ENCODE measurements around the gene PRIMA1. TPM values are rescaled to one million over a fixed set of nuclear protein-coding genes. Genes with fewer than 3 reads are reported as not detected.

Gene PRIMA1
- total and polyA plus RNA-seq, 9 of the 15 experiments (the other 6 are each of a cell fraction or from before 2014, with no cell fraction given), result not detected

DNA sequence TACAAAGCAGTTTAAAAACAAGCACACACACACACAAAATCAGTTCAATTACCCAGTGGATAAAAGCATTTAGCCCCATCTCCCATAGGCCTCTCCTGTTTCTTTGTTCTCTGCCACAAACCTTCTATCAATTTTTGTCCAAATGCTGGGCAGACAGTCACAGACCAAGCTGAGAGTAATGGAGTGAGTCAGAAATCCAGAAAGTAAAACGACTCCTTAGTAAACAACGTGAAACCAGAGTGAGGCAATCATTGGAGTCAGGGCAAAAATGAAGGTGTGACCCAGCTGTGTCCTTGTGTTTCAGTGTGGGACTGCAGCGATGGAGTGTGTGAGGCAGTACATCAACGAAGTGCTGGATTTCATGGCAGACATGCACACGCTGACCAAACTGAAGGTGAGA is 102.0 kb downstream of the PRIMA1 start:
- Histone ChIP-seq H4K20me1 (replicated peaks; ENCODE audit: control insufficient read depth, insufficient read depth, low read length) (no peaks in the 10 kb centered on the region), H3K36me3 (ENCODE audit: control insufficient read depth, insufficient read depth, low read length) (no peaks in the 10 kb centered on the region), H3K27me3 (ENCODE audit: control insufficient read depth in 2 of 2, insufficient read depth in 2 of 2, low read length in 2 of 2) (no peaks in the 10 kb centered on the region; a peak in 1 of 5 replicates), H3K9ac (ENCODE audit: insufficient read depth in 1 of 2, low read depth in 2 of 2, low read length in 2 of 2) (no peak overlapping the region), H3K9me3 (replicated peaks; ENCODE audit: control insufficient read depth, insufficient read depth, low read depth, low read length) (no peaks in the 10 kb centered on the region), H3K27ac (ENCODE audit: extremely low read depth, low read depth, low read length) (no peak overlapping the region), H3K4me2 (ENCODE audit: insufficient read depth, low read length) (no peak overlapping the region), H3K4me3 (no peak overlapping the region), H3K79me2 (ENCODE audit: control insufficient read depth, insufficient read depth, low read length) (no peaks in the 10 kb centered on the region), H3K9me1 (ENCODE audit: control insufficient read depth, insufficient read depth, low read length) (no peaks in the 10 kb centered on the region), H2AFZ (ENCODE audit: low read depth, low read length) (no peak overlapping the region), H3K4me1 (replicated peaks in 1 of 2; ENCODE audit: control insufficient read depth in 2 of 2, insufficient read depth in 2 of 2, low read length in 2 of 2) (no peaks in the 10 kb centered on the region)
- DNase-seq (ENCODE audit: extremely low read depth in 1 of 4, low spot score in 3 of 4) (no peak), ATAC-seq (no peak), FAIRE-seq (no peak)
- in situ Hi-C loops (cut with MboI) (no loop called here), intact Hi-C loops (cut with micrococcal nuclease) (no loop called here)
- BruUV-seq (replicated peaks), result no TSS peak
- CTCF ChIA-PET (ENCODE audit: low intra/inter-chr PET ratio), result no interaction called here
- POLR2A ChIA-PET, result no interaction called here
- 0% methylated on average over 5 of the region's 5 CpGs for WGBS (ENCODE audit: insufficient coverage, low coverage, missing lambda C conversion rate)
- TF ChIP-seq RHOXF2B (CRISPR knock-in tag; conservative IDR thresholded peaks at IDR 0.05), result no peak
- TF ChIP-seq RBM25 (IDR thresholded peaks at IDR 0.05; ENCODE audit: low read depth, low read length, severe bottlenecking), result no peak
- TF ChIP-seq, protein P1, sequence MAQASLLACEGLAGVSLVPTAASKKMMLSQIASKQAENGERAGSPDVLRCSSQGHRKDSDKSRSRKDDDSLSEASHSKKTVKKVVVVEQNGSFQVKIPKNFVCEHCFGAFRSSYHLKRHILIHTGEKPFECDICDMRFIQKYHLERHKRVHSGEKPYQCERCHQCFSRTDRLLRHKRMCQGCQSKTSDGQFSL (CRISPR knock-in tag; IDR thresholded peaks at IDR 0.05), result no peak
- TF ChIP-seq, protein P1 (tag; IDR thresholded peaks at IDR 0.05), result no peak
- TF ChIP-seq HDAC6 (IDR thresholded peaks at IDR 0.05; ENCODE audit: low read depth, low read length), result no peak
- TF ChIP-seq, protein P2, sequence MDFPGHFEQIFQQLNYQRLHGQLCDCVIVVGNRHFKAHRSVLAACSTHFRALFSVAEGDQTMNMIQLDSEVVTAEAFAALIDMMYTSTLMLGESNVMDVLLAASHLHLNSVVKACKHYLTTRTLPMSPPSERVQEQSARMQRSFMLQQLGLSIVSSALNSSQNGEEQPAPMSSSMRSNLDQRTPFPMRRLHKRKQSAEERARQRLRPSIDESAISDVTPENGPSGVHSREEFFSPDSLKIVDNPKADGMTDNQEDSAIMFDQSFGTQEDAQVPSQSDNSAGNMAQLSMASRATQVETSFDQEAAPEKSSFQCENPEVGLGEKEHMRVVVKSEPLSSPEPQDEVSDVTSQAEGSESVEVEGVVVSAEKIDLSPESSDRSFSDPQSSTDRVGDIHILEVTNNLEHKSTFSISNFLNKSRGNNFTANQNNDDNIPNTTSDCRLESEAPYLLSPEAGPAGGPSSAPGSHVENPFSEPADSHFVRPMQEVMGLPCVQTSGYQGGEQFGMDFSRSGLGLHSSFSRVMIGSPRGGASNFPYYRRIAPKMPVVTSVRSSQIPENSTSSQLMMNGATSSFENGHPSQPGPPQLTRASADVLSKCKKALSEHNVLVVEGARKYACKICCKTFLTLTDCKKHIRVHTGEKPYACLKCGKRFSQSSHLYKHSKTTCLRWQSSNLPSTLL (IDR thresholded peaks at IDR 0.05), result no peak
- TF ChIP-seq ZNF212 (CRISPR knock-in tag; IDR thresholded peaks at IDR 0.05), result no peak
- no peak for TF ChIP-seq CTBP1 (IDR thresholded peaks at IDR 0.05; ENCODE audit: borderline replicate concordance)
- TF ChIP-seq, protein P3, sequence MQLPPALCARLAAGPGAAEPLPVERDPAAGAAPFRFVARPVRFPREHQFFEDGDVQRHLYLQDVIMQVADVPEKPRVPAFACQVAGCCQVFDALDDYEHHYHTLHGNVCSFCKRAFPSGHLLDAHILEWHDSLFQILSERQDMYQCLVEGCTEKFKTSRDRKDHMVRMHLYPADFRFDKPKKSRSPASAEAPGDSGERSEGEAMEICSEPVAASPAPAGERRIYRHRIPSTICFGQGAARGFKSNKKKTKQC (CRISPR knock-in tag; IDR thresholded peaks at IDR 0.05), result no peak
- TF ChIP-seq, protein P4, sequence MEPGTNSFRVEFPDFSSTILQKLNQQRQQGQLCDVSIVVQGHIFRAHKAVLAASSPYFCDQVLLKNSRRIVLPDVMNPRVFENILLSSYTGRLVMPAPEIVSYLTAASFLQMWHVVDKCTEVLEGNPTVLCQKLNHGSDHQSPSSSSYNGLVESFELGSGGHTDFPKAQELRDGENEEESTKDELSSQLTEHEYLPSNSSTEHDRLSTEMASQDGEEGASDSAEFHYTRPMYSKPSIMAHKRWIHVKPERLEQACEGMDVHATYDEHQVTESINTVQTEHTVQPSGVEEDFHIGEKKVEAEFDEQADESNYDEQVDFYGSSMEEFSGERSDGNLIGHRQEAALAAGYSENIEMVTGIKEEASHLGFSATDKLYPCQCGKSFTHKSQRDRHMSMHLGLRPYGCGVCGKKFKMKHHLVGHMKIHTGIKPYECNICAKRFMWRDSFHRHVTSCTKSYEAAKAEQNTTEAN (CRISPR knock-in tag; IDR thresholded peaks at IDR 0.05), result no peak
- no peak for TF ChIP-seq ZNF197 (CRISPR knock-in tag; IDR thresholded peaks at IDR 0.05; ENCODE audit: low read depth)
- no peak for TF ChIP-seq HIVEP1 (CRISPR knock-in tag; IDR thresholded peaks at IDR 0.05)
